HTERT RPE-1 (cell line): ENCODE data around the gene S100A6.
"Not testable (repeated sequence)": the region's sequence is repeated elsewhere in the genome, so short reads cannot be mapped to it uniquely, and the experiment has no call there.

Source experiments
- in situ Hi-C: fragments of 300-500 bp; cut with MboI; formaldehyde crosslinking; loops from 4 replicates; pipeline ENCODE4 v1.14.3; 2020; ENCODE audit warnings: low sequenced_read_pairs

S100A6 gene

DNA sequence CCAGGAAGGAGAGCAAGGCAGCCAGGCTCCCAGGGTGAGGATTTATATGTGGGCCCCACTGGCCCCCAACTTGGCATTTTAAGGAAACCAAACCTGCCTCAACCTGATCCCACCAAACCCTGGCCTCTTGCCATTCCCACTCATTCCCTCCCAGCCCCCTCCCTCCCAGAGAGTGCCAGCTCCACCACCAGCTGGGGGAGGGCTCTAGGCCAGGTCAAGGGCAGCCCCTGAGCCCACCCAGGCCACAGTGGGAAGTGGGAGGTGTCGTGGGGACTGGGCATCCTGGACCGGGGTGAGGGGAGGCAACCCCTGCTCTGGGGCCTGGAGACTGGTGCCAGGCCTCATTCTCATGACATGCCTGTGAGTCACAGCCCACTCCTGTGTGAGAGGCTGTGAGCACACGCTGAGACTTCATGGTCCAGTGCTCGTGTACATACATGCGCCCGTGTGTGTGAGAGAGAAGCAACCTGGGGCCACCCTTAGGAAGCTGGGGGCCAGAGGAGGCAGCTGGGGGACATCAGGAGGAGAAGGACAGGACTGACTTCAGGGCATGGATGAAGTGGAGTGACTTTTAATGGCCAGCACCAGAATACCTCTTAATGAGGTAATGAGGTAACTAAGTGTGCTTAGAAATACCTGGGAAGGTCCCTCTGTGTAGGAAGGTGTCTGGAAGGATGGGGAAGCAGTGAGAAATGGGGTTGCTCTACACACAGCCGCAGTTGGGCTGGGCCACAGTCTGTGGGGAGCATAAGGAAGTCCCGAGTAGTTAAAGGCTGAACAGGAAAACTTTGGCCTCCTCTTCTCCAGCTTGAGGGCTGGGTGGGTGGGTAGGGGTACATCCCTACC is 30.0 kb upstream of the S100A6 start, which contains the start of gene S100A2:
Gene S100A2 (minus strand): TSS at position 316 of the 846 bp plus-strand sequence. CDS start 1,967 bp downstream, outside the sequence.
- in situ Hi-C loops, result no loop called here

DNA sequence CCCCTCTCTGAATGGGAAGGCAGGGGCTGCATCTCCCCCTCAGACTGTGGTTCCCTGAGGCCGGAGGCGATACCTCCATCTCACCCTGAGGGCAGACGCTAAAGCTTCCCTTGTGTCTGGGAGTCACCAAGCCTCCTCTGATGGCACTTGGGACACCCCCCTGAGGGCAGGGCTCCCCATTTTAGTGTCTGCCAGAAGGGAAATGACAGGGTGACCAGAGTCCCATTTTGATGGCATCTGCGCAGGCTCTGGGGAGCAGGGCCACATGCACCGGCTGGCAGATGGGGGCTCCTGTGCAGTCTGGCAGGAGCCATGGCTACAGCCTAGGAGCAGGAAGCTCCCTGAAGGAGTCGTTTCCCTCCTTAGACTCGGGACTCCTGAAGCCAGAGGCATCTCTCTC is 28.2 kb upstream of the S100A6 start:
- in situ Hi-C loops, result no loop called here

- in situ Hi-C loops, result no loop called here
These were observed 27.7 kb upstream of the S100A6 start for GRCh38 chr1:153563483-153563901.

GRCh38 chr1:153562021-153562420 is 26.2 kb upstream of the S100A6 start:
- in situ Hi-C loops, result not testable (repeated sequence)

GRCh38 chr1:153561466-153561985 is 25.7 kb upstream of the S100A6 start:
- in situ Hi-C loops, result no loop called here

GRCh38 chr1:153560771-153561465 is 25.1 kb upstream of the S100A6 start:
- in situ Hi-C loops, result no loop called here

GRCh38 chr1:153560241-153560640 is 24.4 kb upstream of the S100A6 start:
- in situ Hi-C loops, result no loop called here

DNA sequence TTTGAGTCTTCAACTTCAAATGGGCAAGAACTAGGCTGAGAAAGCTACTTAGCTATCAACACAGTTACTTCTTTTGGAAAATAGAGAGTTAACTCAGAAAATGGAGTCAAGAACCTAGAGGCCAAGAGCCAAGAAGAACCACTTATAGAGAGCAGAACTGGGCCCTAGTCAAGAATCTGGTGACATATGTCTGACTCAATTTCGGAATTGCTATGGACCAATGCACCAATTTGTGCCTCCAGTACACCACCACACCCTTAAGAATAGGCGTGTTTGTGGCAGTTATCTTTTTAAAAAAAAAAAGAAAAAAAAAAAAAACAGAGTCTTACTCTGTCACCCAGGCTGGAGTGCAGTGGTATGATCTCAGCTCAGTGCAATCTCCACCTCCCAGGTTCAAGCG is 22.1 kb upstream of the S100A6 start:
- in situ Hi-C loops, result no loop called here

DNA sequence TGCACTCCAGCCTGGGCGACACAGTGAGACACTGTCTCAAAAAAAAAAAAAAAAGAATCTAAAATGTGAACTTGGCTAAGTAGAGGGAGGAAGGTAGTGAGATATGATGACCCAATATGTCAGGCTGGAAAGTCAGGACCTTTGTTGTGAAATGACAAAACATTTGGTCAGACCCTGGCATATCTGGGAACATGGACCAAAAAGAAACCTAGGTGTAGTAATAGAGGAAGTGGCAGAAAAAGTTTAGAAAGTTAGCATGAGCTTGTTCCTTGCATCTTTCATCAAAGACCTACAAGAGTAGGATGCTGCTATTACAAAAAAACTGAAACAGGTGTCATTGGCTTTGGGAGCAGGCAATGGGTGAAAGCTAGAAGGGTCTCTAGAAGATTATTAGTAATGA is 20.6 kb upstream of the S100A6 start:
- in situ Hi-C loops, result no loop called here

DNA sequence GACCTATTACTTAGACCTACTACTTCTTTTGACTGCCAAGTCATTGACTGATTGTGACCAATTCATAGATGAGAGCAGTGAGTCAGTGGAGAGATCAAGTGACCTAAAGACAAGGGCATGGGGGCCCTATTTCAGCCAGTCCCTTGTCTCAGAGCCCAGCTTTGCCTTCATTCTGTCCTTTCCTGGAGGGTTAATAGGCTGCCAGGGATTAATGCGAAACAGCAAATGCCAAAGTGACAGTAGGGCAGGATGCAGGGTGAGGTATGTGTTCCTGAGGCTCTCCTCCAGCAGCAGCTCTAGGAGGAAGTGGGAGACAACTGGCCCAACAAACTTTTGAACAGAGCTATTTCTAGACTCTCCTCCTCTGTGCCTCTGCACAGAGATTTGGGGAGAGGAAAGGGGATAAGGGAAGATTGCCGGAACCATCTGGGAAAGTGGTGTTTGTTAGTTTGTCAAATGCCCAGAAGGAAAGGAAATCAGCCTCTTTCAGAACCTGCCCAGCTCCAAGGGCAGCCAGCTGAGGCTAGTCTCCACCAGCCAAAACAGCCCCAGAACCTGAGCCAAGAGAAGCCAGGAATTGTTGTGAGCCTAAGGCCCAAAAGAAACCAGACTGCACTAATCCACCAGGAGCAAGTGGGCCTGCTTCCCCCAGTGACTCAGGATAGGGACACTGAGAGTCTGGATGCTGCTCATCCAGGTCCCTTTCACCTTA is 18.2 kb upstream of the S100A6 start:
- in situ Hi-C loops, result no loop called here

GRCh38 chr1:153553096-153553495 is 17.3 kb upstream of the S100A6 start:
- in situ Hi-C loops, result no loop called here

DNA sequence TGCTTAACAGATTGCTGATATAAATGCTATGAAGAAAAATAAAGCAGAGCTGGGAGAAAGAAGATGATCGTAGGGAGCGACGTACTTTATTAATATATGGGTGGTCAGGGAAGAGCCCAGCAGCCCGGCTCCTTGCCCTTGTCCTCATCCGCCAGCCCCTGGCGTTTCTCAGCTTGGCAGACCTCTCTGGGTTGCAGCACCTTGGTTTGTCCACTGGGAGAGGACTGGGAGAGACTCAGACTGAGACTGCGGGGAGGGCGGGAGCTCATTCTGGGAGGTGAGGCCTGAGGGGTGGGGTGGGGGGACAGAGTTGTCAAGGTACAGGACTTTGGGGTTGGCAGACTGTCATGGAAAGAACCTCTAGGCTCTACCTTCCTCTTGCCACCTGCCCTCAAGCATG is 16.5 kb upstream of the S100A6 start:
- in situ Hi-C loops, result no loop called here

- in situ Hi-C loops, result no loop called here
These were observed 15.2 kb upstream of the S100A6 start for GRCh38 chr1:153550827-153551500.

DNA sequence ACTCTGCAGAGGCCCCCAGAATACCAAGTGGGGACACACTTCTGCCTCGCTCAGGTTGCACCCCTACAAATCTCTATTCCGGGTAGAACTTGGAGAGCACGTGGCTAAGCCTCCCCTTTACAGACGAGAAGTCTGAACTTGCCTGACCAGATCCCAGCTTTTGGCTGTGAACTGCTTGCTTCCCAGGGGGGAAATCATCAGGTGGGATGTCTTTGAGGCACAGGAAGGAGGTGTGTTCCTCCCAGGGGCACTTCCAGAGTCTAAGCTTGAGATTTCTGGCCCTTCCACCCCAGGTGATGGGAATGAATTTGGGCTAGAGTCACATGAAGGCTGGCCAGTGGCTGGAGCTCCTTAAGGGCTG is 14.6 kb upstream of the S100A6 start:
- in situ Hi-C loops, result no loop called here

DNA sequence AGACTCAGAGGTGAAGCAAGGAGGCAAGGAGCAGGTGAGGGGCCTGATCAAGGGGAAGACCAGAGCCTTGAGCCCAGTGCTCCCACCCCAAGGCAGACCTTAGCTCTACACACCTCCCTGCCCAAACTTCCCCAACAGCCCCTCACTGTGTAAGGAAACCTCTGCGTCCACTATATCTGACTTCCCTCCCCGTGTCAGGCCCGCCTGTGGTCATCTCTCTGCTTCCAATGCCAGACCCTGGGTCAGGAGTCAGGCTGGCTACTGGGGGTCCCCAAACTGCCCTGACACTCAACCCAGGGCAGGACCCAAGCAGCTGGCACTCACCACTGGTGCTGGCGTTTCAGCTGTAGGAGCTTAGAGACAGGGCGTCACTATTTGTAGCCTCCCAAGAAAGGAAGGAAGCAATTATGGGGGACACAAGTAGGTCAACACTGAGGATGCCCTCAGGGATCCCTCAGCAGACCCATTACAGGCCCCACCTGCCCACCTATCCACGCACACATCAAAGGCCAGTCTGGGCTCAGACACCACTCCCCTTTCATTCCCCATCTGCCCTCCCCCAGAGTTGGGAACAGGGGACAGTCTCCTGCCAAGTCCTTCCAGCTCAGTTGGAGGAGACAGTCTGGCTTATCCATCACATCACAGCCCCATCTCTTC is 14.1 kb upstream of the S100A6 start:
- in situ Hi-C loops, result no loop called here

- in situ Hi-C loops, result no loop called here
These were observed 13.2 kb upstream of the S100A6 start, which contains the start of gene S100A3 for GRCh38 chr1:153548722-153549688. S100A3 (minus strand) TSS chr1:153549258; CDS start chr1:153548485, 773 bp downstream.

GRCh38 chr1:153547560-153548551 is 12.1 kb upstream of the S100A6 start:
- in situ Hi-C loops, result no loop called here
